Natural killer cell treated with Interleukin-12 subunit alpha and Interleukin-12 subunit beta and Interleukin-15 and Interleukin-18, amount 100 ng/mL, for 72 hours (primary cell): ENCODE measurements around the gene KCND2. TPM values are rescaled to one million over a fixed set of nuclear protein-coding genes. Genes with fewer than 3 reads are reported as not detected.
A peak's percentile ranks its signal among the peaks of the same experiment; 100 is the strongest.
"Not testable (repeated sequence)": the region's sequence is repeated elsewhere in the genome, so short reads cannot be mapped to it uniquely, and the experiment has no call there.

Experiments
- ATAC-seq, 2 donors: fragments of 150-1000 bp; cut with Tn5 transposase in 1 of 2; sonication (Bioruptor Pico), chemical (Tn5 transposase) in 1 of 2; 2 replicates each; pipeline ENCODE4 v1.10.0; 2021
- DNase-seq: peaks from one replicate; pipeline ENCODE4 v3.0.0; 2022; ENCODE audit warnings: low spot score
- H3K27ac Mint-ChIP-seq, 2 donors: 1 replicate in 1 of 2; 2 replicates in 1 of 2; pipeline ENCODE4 v1.8.0; 2022; ENCODE audit warnings: mixed read lengths in 2 of 2, mild to moderate bottlenecking in 1 of 2, moderate library complexity in 1 of 2
- H3K27me3 Mint-ChIP-seq, 2 donors: 1 replicate in 1 of 2; 2 replicates in 1 of 2; pipeline ENCODE4 v1.8.0; 2022; ENCODE audit warnings: mixed read lengths in 2 of 2
- H3K36me3 Mint-ChIP-seq: one replicate; pipeline ENCODE4 v1.8.0; 2022; ENCODE audit warnings: mixed read lengths
- H3K4me1 Mint-ChIP-seq, 2 donors: 1 replicate in 1 of 2; 2 replicates in 1 of 2; pipeline ENCODE4 v1.8.0; 2022; ENCODE audit warnings: low read depth in 2 of 2, mixed read lengths in 2 of 2, mild to moderate bottlenecking in 1 of 2
- H3K4me3 Mint-ChIP-seq: one replicate; pipeline ENCODE4 v1.8.0; 2022; ENCODE audit warnings: mixed read lengths
- H3K9me3 Mint-ChIP-seq: 2 replicates; pipeline ENCODE4 v1.8.0; 2022; ENCODE audit warnings: mixed read lengths
- total RNA-seq, 2 donors: library from RNA; stranded (reverse); gene quantifications; one replicate each; pipeline ENCODE4 v1.2.3, GENCODE V29; 2022

Gene KCND2
- total RNA-seq, 2 donors from 2014 or later = not detected

- H3K27ac Mint-ChIP-seq = no peak overlapping the region
- H3K4me1 Mint-ChIP-seq = no peaks in the 10 kb centered on the region
- no peaks in the 10 kb centered on the region for H3K27me3 Mint-ChIP-seq
- no peak for DNase-seq
- ATAC-seq = no peak
- H3K9me3 Mint-ChIP-seq = no peaks in the 10 kb centered on the region
- no peak overlapping the region for H3K4me3 Mint-ChIP-seq
- no peaks in the 10 kb centered on the region for H3K36me3 Mint-ChIP-seq
Measured at GRCh38 chr7:120780938-120781337, 508.0 kb downstream of the KCND2 start.

- not testable (repeated sequence) for H3K36me3 Mint-ChIP-seq, H3K27ac Mint-ChIP-seq, H3K4me1 Mint-ChIP-seq, H3K4me3 Mint-ChIP-seq, DNase-seq, H3K9me3 Mint-ChIP-seq, H3K27me3 Mint-ChIP-seq, ATAC-seq
Measured at GRCh38 chr7:120781924-120782323, 508.9 kb downstream of the KCND2 start.

DNA sequence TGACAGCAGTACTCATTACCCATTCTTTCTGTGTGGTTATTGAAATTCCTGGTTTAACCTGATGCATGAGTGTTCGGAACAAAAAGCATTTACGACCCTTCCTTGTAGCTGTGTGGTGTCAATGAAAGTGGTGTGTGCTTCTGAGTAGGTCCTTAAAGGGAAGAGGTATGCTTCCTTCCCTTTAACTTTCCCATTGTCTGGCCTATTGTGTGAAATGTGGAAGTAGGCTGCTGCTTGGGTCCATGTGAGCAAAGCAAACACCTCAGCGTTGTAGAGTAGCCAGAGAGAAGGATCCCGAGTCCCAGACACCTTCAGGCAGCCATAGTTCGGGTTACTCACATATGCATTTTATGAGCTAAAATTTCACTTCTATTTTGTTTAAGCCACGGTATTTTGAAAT is 510.3 kb downstream of the KCND2 start:
- ATAC-seq (no peak), DNase-seq (no peak)
- Mint-ChIP-seq H3K4me1 (no peaks in the 10 kb centered on the region), H3K27ac (no peak overlapping the region), H3K4me3 (no peak overlapping the region), H3K27me3 (no peaks in the 10 kb centered on the region), H3K36me3 (no peaks in the 10 kb centered on the region), H3K9me3 (no peaks in the 10 kb centered on the region)

- H3K4me1 Mint-ChIP-seq = no peaks in the 10 kb centered on the region
- no peaks in the 10 kb centered on the region for H3K9me3 Mint-ChIP-seq
- H3K4me3 Mint-ChIP-seq = no peak overlapping the region
- no peak overlapping the region for H3K27ac Mint-ChIP-seq
- H3K27me3 Mint-ChIP-seq = no peaks in the 10 kb centered on the region
- no peaks in the 10 kb centered on the region for H3K36me3 Mint-ChIP-seq
- ATAC-seq (no peak), DNase-seq (no peak)
Measured at GRCh38 chr7:120783721-120784120, 510.7 kb downstream of the KCND2 start.

DNA sequence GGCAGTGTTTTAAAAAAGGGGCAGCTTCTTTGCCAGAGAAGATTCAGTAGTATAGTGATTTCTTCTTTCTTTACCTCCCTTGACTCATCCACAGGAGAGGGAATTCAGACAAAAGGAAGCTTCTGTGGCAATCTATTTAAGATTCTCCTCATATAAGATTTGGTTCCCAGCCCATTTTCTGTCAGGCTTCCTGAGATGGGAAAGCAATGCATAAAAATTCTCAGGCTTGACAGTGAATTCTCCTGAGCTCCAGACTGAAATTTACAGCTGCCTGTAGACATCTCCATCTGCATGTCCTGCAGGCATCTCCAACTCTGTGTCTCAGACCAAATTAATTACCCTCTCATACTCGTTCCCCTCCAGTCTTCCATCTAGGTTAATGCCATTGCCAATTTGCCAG is 512.1 kb downstream of the KCND2 start:
- Mint-ChIP-seq H3K4me1 (no peaks in the 10 kb centered on the region), H3K4me3 (no peak overlapping the region), H3K9me3 (no peaks in the 10 kb centered on the region), H3K27me3 (peaks cover 0 to 5% of the 10 kb centered on the region in 2 donors), H3K27ac (no peak overlapping the region), H3K36me3 (no peaks in the 10 kb centered on the region)
- DNase-seq = no peak
- ATAC-seq = no peak

DNA sequence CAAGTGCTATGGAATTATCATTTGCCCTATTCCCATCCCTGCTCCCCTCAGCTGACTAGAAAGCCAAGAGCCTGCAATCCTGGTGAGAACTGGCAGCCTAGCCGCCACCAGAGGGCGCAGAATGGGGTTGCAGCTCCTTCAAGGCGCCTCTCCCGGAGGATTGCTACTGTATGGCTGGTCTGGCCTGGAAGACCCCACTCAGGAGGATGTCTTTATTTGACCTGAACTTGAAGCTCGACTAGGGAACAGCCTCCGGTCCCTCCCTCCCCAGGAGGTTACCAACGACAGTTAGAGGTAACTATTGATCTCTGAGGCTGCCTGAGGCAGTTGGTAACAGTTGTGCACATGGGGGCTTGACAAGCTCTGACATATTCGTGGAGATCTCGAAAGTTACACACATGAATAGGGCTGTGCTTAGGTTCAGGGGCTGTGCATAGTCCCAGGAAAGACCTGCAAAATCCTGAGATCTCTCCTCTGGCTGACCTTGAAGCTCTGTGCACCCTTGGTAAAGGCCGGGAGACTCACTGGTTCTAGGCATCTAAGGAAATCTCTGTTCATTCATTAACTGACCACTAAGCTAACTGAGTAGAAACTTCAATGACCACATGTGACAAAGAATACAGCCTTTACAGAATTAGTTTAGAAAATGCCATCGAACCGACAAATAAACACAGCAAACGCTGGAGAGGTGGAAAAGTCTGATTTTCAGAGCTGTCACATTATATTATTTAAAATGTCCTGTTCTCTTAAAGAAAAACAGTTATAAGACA is 519.3 kb downstream of the KCND2 start:
- H3K27me3 Mint-ChIP-seq = peaks cover 0 to 9% of the 10 kb centered on the region in 2 donors
- H3K27ac Mint-ChIP-seq = no peak overlapping the region
- no peaks in the 10 kb centered on the region for H3K36me3 Mint-ChIP-seq
- no peak overlapping the region for H3K4me3 Mint-ChIP-seq
- DNase-seq (peak; percentile 68), ATAC-seq (peak; percentile 64 to 73)
- no peaks in the 10 kb centered on the region for H3K4me1 Mint-ChIP-seq
- H3K9me3 Mint-ChIP-seq = no peaks in the 10 kb centered on the region

GRCh38 chr7:120792861-120793130 is 519.8 kb downstream of the KCND2 start:
- Mint-ChIP-seq H3K4me1 (no peaks in the 10 kb centered on the region), H3K27me3 (peaks cover 0 to 9% of the 10 kb centered on the region in 2 donors), H3K36me3 (no peaks in the 10 kb centered on the region), H3K9me3 (no peaks in the 10 kb centered on the region), H3K27ac (no peak overlapping the region), H3K4me3 (no peak overlapping the region)
- DNase-seq (no peak), ATAC-seq (no peak)

DNA sequence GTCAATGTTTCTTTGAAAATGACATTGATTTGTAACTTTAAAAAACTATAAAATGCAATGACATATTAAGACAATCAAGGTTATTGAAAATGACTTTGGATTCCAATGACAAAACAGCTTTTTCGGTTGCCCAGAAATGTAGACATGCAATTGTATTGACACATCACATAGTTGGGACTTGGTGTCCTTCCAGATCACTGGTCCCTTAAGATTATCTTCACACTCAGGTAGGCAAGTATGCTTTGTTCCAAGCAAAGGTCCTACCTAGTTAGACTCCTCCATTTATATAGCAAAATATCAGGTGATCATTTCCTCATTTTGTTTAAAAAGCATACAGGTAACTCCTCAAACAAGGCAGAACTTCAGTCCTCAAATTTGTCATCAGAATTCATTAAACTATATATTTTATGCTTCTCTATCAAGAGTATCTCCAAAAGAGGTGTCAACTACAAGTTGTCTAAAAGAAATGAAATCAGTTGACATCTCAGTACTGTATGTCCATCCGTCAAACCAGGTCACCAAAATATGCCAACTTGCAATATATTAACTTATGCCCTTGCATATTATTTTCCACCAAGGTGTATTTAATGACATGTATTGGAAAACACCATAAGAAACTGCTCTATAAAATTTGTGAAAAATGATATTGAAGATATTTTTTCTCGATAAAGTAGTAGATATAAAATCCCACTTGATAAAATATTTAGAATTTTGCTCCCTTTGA is 520.4 kb downstream of the KCND2 start:
- no peak overlapping the region for H3K4me3 Mint-ChIP-seq
- no peak overlapping the region for H3K27ac Mint-ChIP-seq
- no peak for ATAC-seq
- peaks cover 0 to 9% of the 10 kb centered on the region in 2 donors for H3K27me3 Mint-ChIP-seq
- no peaks in the 10 kb centered on the region for H3K4me1 Mint-ChIP-seq
- no peak for DNase-seq
- no peaks in the 10 kb centered on the region for H3K9me3 Mint-ChIP-seq
- no peaks in the 10 kb centered on the region for H3K36me3 Mint-ChIP-seq

GRCh38 chr7:120794106-120794729 is 521.2 kb downstream of the KCND2 start:
- peaks cover 0 to 8% of the 10 kb centered on the region in 2 donors for H3K27me3 Mint-ChIP-seq
- no peak overlapping the region for H3K27ac Mint-ChIP-seq
- no peaks in the 10 kb centered on the region for H3K9me3 Mint-ChIP-seq
- ATAC-seq (no peak), DNase-seq (no peak)
- H3K4me1 Mint-ChIP-seq = no peaks in the 10 kb centered on the region
- H3K36me3 Mint-ChIP-seq = no peaks in the 10 kb centered on the region
- H3K4me3 Mint-ChIP-seq = no peak overlapping the region

DNA sequence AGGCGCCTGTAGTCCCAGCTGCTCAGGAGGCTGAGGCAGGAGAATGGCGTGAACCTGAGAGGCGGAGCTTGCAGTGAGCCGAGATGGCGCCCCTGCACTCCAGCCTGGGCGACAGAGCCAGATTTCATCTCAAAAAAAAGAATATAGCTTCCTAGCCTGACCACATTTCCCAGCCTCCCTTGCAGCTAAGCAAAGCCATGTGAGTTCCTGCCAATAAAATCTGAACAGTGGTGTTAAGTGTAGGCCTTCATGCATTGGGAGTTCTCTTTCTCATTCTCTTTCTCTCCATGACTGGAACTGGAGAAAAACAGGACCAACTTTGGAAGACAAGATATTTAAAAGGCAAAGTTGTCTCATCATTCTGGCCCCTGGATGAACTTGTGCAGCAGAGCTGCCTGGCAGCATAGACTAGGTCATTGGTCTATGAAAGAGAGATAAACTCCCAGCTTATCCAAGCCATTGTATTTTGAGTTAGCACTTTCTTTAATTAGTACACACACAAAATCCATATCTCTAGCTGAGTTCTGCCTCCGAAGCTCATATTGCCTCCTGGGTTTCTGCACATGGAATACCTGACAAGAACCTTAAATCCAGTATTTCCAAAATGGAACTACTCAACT is 524.2 kb downstream of the KCND2 start:
- H3K4me1 Mint-ChIP-seq = no peaks in the 10 kb centered on the region
- H3K27ac Mint-ChIP-seq = no peak overlapping the region
- no peak overlapping the region for H3K4me3 Mint-ChIP-seq
- no peaks in the 10 kb centered on the region for H3K27me3 Mint-ChIP-seq
- no peaks in the 10 kb centered on the region for H3K36me3 Mint-ChIP-seq
- H3K9me3 Mint-ChIP-seq = no peaks in the 10 kb centered on the region
- DNase-seq (no peak), ATAC-seq (no peak)

DNA sequence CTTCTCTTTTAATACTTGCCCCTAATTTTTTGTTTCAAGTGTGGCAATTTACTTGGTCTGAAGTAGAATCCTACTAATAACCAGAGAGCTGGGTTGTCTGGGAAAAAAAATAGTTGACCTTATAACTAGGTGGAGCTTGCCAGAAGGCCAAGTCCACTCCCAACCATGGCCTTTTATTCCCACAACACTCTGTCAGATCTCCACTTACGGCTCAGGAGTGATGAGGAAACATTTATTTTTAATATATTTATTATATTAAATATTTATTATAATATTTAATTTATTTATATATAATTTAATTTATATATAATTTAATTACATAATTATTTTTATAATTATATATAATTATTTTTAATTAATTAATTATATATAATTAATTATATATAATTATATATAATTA is 526.2 kb downstream of the KCND2 start:
- ATAC-seq = no peak

More for the DNA sequence above, 526.2 kb downstream of the KCND2 start:
- Mint-ChIP-seq H3K4me3 (no peak overlapping the region), H3K27me3 (no peaks in the 10 kb centered on the region), H3K36me3 (no peaks in the 10 kb centered on the region), H3K4me1 (no peaks in the 10 kb centered on the region), H3K9me3 (no peaks in the 10 kb centered on the region), H3K27ac (no peak overlapping the region)
- DNase-seq = no peak
